Fibroblast of upper back skin (primary cell): ENCODE results near the gene TMEM169.
"Not testable (repeated sequence)": the region's sequence is repeated elsewhere in the genome, so short reads cannot be mapped to it uniquely, and the experiment has no call there.

Experiments
- DNase-seq: peaks from one replicate; pipeline ENCODE4 v3.0.0-alpha.2; 2013

Gene TMEM169

GRCh38 chr2:216134958-216135541 lies 53.3 kb downstream of the TMEM169 start:
- DNase-seq = no peak

- no peak for DNase-seq
Observed at GRCh38 chr2:216139884-216140283, 58.2 kb downstream of the TMEM169 start.

DNA sequence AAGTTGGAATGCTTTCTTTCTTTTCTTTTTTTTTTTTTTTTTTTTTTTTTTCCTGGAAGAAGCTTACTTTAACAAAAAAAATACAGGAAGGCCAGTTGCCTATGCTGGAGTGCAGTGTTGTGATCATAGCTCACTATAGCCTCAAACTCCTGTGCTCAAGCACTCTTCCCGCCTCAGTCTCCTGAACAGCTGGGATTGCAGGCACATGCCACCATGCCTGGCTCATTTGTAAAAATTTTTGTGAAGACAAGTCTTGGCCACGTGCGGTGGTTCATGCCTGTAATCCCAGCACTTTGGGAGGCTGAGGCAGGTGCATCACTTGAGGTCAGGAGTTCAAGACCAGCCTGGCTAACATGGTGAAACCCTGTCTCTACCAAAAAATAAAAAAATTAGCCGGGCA lies 59.8 kb downstream of the TMEM169 start:
- not testable (repeated sequence) for DNase-seq

DNA sequence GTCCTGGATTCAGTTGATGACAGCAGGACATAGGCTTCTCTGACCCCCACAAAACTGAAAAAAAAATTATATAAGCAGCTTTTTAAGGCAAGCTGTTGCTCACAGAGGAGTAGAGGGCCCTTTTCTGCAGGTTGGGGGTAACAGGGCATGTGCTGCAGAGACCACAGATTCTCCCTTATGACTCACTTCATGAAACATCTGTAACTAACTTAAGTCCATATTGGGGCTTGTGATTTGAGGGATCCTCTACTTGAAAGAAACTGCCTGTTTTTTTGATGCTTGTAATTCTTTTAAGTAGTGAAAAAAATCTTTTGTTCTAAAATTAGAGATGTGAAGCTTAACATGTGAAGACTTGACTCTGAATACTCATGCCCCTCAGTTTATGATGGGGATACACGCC lies 60.8 kb downstream of the TMEM169 start:
- DNase-seq = peak; percentile 89

GRCh38 chr2:216144372-216144771 lies 62.7 kb downstream of the TMEM169 start:
- DNase-seq = no peak

- DNase-seq = no peak
Observed at GRCh38 chr2:216144857-216145256, 63.1 kb downstream of the TMEM169 start.

DNA sequence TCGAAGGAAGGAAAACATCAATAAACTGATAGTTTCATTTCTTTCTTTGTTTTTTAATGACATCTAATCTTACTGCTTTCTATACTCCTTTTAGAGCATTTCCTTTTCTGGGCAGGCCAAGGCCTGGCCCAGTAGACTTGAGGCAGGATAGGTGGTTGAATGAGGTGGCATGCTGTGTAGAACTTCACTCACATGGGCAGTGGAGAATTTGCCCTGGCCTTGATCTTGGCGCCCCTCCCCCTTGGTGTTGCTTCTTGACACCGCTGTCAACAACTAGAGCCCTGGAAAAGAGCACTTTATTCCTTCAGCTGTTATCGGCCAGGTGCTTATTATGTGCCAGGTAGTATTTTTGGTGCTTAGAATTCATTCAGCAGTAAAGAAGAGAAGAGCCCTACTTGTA lies 64.9 kb downstream of the TMEM169 start:
- no peak for DNase-seq

GRCh38 chr2:216147172-216148131 lies 65.7 kb downstream of the TMEM169 start:
- DNase-seq = no peak

- DNase-seq = no peak
Observed at GRCh38 chr2:216148983-216149382, 67.3 kb downstream of the TMEM169 start.

DNA sequence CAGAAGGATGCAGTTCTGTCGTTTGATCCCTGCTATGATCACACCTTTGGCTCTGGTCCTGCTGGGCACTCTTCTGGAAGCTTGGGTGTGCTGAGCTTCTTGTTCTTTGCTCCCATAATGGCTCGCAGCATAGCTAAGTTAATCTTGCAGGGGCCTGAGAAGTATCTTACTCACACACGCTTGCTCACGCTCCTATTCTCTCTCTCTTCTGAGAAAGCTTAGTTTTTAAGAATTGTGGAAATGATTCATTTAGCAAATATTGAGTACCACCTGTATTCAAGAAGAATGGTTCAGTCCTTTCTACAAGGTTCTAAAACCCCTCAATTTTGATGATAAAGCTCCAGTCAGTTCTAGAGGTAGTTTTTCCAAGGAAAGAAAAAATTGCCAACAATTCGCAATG lies 68.0 kb downstream of the TMEM169 start:
- peak; percentile 26 for DNase-seq

DNA sequence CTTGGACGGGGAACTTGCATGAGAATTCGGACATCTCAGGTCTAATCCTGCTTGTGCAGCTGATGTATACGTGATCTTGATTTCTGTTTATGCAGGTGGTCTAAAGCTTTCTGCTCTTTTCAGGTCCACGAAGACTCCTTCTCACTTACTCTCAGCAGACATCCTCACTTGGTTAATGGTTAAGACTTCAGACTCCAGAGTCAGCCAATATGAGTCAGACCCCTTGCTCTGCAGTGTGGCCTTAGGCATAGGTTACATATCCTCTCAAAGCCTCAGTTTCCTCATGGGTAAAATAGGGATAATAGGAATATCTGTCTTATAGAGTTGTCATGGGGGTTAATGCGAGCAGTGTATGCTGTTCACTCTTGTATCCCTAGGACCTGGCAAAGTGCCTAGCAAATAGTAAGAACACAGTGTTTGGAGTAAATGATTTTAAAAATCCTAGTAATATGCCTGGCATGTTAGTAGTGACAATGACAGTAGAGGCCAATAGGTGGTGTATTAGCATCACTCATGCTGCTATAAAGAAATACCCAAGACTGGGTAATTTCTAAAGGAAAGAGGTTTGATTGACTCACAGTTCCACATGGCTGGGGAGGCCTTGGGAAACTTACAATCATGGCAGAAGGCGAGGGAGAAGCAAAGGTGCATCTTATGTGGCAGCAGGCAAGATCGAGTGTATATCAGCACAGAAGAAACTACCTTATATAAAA lies 69.8 kb downstream of the TMEM169 start:
- no peak for DNase-seq
